ENCODE measurements around the gene NUP62. TPM values are rescaled to one million over a fixed set of nuclear protein-coding genes. Genes with fewer than 3 reads are reported as not detected.
A peak's percentile ranks its signal among the peaks of the same experiment; 100 is the strongest.

Gene NUP62
- total RNA-seq, 3 donors from 2014 or later (not counting 1 experiment from before 2014, with no cell fraction given), result 34.2 to 57.4 (median 40.9) TPM

GRCh38 chr19:49939721-49940481 lies 10.6 kb upstream of the NUP62 start:
- H3K4me1 Mint-ChIP-seq, result peaks cover 10 to 11% of the 10 kb centered on the region in 2 donors
- H3K36me3 Mint-ChIP-seq, result no peaks in the 10 kb centered on the region
- no peak overlapping the region for H3K27ac Mint-ChIP-seq
- Histone ChIP-seq H3K27ac (ENCODE audit: low read length) (no peak overlapping the region), H3K4me1 (ENCODE audit: control insufficient read depth, insufficient read depth, low read length) (peaks cover 8% of the 10 kb centered on the region), H3K27me3 (ENCODE audit: control insufficient read depth, insufficient read depth, low read length) (no peaks in the 10 kb centered on the region), H3K36me3 (ENCODE audit: control insufficient read depth, insufficient read depth, low read length) (no peaks in the 10 kb centered on the region), H3K4me3 (ENCODE audit: low read length) (no peak overlapping the region), H3K9me3 (ENCODE audit: control insufficient read depth, insufficient read depth, low read length) (no peaks in the 10 kb centered on the region)
- H3K27me3 Mint-ChIP-seq (ENCODE audit: low read depth in 2 of 2), result peaks cover 14 to 17% of the 10 kb centered on the region in 2 donors
- WGBS (ENCODE audit: insufficient coverage), result 73% methylated on average over 7 of the region's 7 CpGs
- no peak overlapping the region for H3K4me3 Mint-ChIP-seq
- TF ChIP-seq, protein P1, sequence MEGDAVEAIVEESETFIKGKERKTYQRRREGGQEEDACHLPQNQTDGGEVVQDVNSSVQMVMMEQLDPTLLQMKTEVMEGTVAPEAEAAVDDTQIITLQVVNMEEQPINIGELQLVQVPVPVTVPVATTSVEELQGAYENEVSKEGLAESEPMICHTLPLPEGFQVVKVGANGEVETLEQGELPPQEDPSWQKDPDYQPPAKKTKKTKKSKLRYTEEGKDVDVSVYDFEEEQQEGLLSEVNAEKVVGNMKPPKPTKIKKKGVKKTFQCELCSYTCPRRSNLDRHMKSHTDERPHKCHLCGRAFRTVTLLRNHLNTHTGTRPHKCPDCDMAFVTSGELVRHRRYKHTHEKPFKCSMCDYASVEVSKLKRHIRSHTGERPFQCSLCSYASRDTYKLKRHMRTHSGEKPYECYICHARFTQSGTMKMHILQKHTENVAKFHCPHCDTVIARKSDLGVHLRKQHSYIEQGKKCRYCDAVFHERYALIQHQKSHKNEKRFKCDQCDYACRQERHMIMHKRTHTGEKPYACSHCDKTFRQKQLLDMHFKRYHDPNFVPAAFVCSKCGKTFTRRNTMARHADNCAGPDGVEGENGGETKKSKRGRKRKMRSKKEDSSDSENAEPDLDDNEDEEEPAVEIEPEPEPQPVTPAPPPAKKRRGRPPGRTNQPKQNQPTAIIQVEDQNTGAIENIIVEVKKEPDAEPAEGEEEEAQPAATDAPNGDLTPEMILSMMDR (IDR thresholded peaks at IDR 0.05), result no peak
- H3K9me3 Mint-ChIP-seq, result no peaks in the 10 kb centered on the region
- ATAC-seq, result no peak
- intact Hi-C loops (cut with micrococcal nuclease), result loop anchor here (10.0 kb wide), 1 partner anchor 145 kb away; no protein-coding TSS in a partner anchor
- peak in 1 of 2 donors; percentile 40 for DNase-seq

DNA sequence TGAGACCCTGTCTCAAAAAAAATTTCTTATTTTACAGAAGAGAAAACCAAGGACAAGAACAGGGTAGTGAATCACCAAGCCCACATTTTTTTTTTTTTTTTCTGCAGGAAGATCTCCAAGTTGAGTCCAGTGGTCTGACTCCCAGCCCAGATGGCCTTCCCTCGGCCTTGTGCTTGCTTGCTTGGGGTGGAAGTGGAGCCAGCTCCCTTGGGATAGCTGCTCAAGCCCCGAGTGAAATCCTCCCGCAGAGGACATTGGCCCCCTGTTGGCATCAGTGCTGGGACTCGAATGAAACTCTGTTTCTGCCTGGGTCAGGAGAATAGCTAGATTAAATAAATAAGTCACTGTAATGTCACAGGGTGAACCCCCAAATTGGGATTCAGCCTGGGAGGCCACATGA lies 9.4 kb upstream of the NUP62 start:
- Histone ChIP-seq H3K36me3 (ENCODE audit: control insufficient read depth, insufficient read depth, low read length) (no peaks in the 10 kb centered on the region), H3K4me3 (ENCODE audit: low read length) (no peak overlapping the region), H3K27me3 (ENCODE audit: control insufficient read depth, insufficient read depth, low read length) (no peaks in the 10 kb centered on the region), H3K27ac (ENCODE audit: low read length) (no peak overlapping the region), H3K4me1 (ENCODE audit: control insufficient read depth, insufficient read depth, low read length) (peaks cover 11% of the 10 kb centered on the region), H3K9me3 (ENCODE audit: control insufficient read depth, insufficient read depth, low read length) (no peaks in the 10 kb centered on the region)
- H3K36me3 Mint-ChIP-seq, result no peaks in the 10 kb centered on the region
- H3K4me1 Mint-ChIP-seq, result peaks cover 11 to 14% of the 10 kb centered on the region in 2 donors
- H3K27ac Mint-ChIP-seq, result no peak overlapping the region
- H3K9me3 Mint-ChIP-seq, result no peaks in the 10 kb centered on the region
- WGBS (ENCODE audit: insufficient coverage), result 91% methylated on average over 4 of the region's 4 CpGs
- peaks cover 12 to 14% of the 10 kb centered on the region in 2 donors for H3K27me3 Mint-ChIP-seq (ENCODE audit: low read depth in 2 of 2)
- DNase-seq (no peak), ATAC-seq (no peak)
- TF ChIP-seq, protein P1 (IDR thresholded peaks at IDR 0.05), result no peak
- no peak overlapping the region for H3K4me3 Mint-ChIP-seq
- intact Hi-C loops (cut with micrococcal nuclease), result loop anchor here (10.0 kb wide), 1 partner anchor 146 kb away; no protein-coding TSS in a partner anchor

DNA sequence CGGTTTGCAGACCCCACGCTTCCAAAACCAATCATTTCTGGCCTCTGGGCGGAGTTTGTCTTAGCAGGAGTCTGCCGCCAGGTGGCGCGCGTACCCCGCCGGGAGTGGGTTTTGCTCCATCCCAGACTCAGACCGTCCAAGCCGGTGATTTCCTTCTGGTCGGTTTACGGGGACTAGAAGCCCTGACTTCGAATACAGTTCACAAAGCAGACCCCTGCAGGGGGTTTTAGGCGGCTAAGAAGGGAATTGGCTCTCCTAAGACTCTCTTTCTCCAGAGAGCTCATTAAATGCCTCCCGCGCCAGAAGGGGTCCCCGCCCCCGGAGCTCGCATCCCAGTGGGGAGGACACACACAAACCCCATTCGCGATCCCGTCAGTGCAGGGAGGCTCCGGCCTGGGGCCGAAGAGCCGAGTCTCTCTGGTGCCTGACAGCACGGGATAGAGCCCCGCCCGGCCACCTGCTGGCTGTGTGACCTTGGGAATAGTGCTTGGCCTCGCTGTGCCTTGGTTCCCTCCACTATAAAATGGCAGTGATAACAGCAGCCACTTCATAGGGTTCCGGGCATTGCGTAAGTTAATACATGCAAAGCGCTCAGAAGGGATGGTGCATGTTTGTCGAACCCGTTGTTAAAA lies 8.6 kb upstream of the NUP62 start:
- Mint-ChIP-seq H3K4me1 (peaks cover 19 to 22% of the 10 kb centered on the region in 2 donors), H3K9me3 (no peaks in the 10 kb centered on the region), H3K4me3 (no peak overlapping the region), H3K27ac (no peak overlapping the region), H3K27me3 (ENCODE audit: low read depth in 2 of 2) (peaks cover 6% of the 10 kb centered on the region in 2 donors), H3K36me3 (no peaks in the 10 kb centered on the region)
- H3K27ac ChIP-seq (ENCODE audit: low read length), result no peak overlapping the region
- ATAC-seq, result peak; percentile 76 to 81 (median 80)
- no peak overlapping the region for H3K4me3 ChIP-seq (ENCODE audit: low read length)
- TF ChIP-seq, protein P1 (IDR thresholded peaks at IDR 0.05), result peak; percentile 98
- 27% methylated on average over 35 of the region's 35 CpGs for WGBS (ENCODE audit: insufficient coverage)
- H3K27me3 ChIP-seq (ENCODE audit: control insufficient read depth, insufficient read depth, low read length), result no peaks in the 10 kb centered on the region
- no peaks in the 10 kb centered on the region for H3K9me3 ChIP-seq (ENCODE audit: control insufficient read depth, insufficient read depth, low read length)
- peaks cover 19% of the 10 kb centered on the region for H3K4me1 ChIP-seq (ENCODE audit: control insufficient read depth, insufficient read depth, low read length)
- peak; percentile 81 to 86 for DNase-seq
- H3K36me3 ChIP-seq (ENCODE audit: control insufficient read depth, insufficient read depth, low read length), result no peaks in the 10 kb centered on the region
- intact Hi-C loops (cut with micrococcal nuclease), result loop anchor here (1.0 to 10.0 kb wide), 2 partner anchors 45 to 147 kb away; no protein-coding TSS in a partner anchor

Measured in natural killer cell (primary cell).